ENCODE data around the gene TIMM13.

TIMM13 gene

DNA sequence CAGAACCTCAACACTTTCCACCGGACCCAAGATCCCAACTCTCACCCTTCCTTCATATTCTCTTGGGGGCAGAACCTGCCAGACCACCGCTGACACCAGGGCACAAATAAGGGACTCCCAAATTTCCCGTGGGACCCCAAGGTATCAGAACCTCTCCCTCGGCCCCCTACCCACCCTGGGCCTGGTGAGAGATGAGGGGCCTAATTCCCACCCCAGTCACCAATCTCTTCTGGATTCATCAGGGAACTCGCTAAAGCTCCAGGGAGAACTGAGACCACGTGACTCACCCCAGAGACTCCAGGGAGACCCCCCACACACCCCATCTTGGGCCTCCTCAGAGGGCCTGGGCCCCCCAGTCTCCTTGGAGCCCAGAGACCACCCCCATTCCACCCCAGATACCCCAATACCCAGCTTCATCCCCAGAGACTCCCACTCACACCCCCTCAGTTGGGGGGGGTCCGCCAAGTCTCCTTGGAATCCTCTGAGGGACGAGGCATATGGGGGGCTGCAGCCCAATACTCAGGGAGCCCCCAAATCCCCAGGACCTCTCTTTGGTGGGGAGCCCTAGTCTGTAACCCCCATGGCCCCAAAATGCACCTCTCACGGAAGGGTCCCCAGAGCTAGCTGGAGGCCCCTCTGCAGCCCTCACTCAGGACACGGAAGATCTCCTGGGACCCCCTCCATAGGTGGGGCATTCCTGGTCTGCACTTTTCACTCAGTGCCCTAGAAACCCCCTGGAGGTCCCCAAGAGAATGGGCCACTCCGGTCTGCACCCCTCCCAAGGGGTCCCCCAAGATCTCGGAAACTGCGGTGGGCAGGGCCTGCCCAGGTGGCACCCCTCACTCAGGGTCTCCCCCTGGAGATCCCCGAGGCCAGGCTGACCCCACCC lies 27.8 kb upstream of the TIMM13 start:
- no peaks in the 10 kb centered on the region for H3K27me3 ChIP-seq (ENCODE audit: control insufficient read depth, low read length)
- H3K4me2 ChIP-seq (ENCODE audit: low read length), result peak overlapping the region; percentile 97
- peaks cover 37% of the 10 kb centered on the region for H3K4me1 ChIP-seq (ENCODE audit: control insufficient read depth, low read length)
- TF ChIP-seq EZH2phosphoT487 (IDR thresholded peaks at IDR 0.05; ENCODE audit: borderline replicate concordance, low read length), result no peak
- TF ChIP-seq, protein P1, sequence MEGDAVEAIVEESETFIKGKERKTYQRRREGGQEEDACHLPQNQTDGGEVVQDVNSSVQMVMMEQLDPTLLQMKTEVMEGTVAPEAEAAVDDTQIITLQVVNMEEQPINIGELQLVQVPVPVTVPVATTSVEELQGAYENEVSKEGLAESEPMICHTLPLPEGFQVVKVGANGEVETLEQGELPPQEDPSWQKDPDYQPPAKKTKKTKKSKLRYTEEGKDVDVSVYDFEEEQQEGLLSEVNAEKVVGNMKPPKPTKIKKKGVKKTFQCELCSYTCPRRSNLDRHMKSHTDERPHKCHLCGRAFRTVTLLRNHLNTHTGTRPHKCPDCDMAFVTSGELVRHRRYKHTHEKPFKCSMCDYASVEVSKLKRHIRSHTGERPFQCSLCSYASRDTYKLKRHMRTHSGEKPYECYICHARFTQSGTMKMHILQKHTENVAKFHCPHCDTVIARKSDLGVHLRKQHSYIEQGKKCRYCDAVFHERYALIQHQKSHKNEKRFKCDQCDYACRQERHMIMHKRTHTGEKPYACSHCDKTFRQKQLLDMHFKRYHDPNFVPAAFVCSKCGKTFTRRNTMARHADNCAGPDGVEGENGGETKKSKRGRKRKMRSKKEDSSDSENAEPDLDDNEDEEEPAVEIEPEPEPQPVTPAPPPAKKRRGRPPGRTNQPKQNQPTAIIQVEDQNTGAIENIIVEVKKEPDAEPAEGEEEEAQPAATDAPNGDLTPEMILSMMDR (IDR thresholded peaks at IDR 0.05; ENCODE audit: low read depth, low read length, poor library complexity, severe bottlenecking), result no peak
- no peaks in the 10 kb centered on the region for H3K9me3 ChIP-seq (ENCODE audit: control insufficient read depth, insufficient read depth, low read length)
- H3K36me3 ChIP-seq (ENCODE audit: control insufficient read depth, low read length), result peaks cover 43% of the 10 kb centered on the region
- H3K4me3 ChIP-seq (ENCODE audit: low read length), result peak overlapping the region; percentile 88
- peak overlapping the region; percentile 55; the same call in 1 of the 2 replicates for H3K27ac ChIP-seq (ENCODE audit: low read depth, low read length)
- peaks cover 9% of the 10 kb centered on the region; the same call in 1 of the 2 replicates for H4K20me1 ChIP-seq (ENCODE audit: control insufficient read depth, insufficient read depth, low read depth, low read length)
- no peaks in the 10 kb centered on the region for H3F3A ChIP-seq (ENCODE audit: control insufficient read depth, insufficient read depth)
- H3K9me2 ChIP-seq (replicated peaks; ENCODE audit: control insufficient read depth, low read length), result no peaks in the 10 kb centered on the region
- peaks cover 68% of the 10 kb centered on the region for H3K79me2 ChIP-seq (ENCODE audit: control insufficient read depth, low read length)

DNA sequence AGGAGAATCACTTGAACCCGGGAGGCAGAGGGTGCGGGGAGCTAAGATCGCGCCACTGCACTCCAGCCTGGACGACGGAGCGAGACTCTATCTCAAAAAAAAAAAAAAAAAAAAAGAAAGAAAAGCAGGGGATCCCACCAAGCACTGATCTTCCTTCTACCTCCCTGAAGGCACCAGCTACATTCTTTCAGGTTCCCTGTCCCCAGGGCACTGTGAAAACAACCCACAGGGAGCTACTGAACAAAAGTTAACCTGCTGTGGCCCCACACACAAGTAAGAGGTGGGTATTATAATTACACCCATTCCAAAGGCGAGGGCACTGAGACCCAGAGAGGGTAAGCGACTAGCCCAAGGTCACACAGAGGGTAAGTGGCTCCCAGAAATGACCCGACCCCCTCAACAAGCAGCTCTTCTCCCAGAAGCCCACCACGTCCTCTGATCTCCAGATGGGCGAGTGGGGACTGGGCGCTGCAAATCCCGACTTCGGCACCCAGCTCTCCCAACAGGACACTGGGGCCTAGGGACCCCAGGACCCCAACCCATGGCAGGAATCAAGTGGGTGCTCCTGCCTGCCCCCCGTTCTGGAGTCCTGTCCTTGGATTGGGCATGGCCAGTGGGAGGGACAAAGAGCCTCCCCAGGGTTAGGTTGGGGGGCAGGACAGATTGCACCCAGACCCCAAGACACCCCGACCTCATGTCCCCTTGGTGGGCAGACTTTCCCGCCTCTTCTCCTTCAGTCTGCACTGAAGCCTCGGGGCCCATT lies 27.0 kb upstream of the TIMM13 start:
- H3K27ac ChIP-seq (ENCODE audit: low read depth, low read length), result no peak overlapping the region
- peaks cover 44% of the 10 kb centered on the region for H3K36me3 ChIP-seq (ENCODE audit: control insufficient read depth, low read length)
- H3K4me3 ChIP-seq (ENCODE audit: low read length), result peak overlapping the region; percentile 88
- peak overlapping the region; percentile 97 for H3K4me2 ChIP-seq (ENCODE audit: low read length)
- H4K20me1 ChIP-seq (ENCODE audit: control insufficient read depth, insufficient read depth, low read depth, low read length), result peaks cover 9% of the 10 kb centered on the region; the same call in 1 of the 2 replicates
- TF ChIP-seq, protein P1 (IDR thresholded peaks at IDR 0.05; ENCODE audit: low read depth, low read length, poor library complexity, severe bottlenecking), result no peak
- no peak for TF ChIP-seq EZH2phosphoT487 (IDR thresholded peaks at IDR 0.05; ENCODE audit: borderline replicate concordance, low read length)
- no peaks in the 10 kb centered on the region for H3K9me3 ChIP-seq (ENCODE audit: control insufficient read depth, insufficient read depth, low read length)
- H3F3A ChIP-seq (ENCODE audit: control insufficient read depth, insufficient read depth), result no peaks in the 10 kb centered on the region
- peaks cover 75% of the 10 kb centered on the region for H3K79me2 ChIP-seq (ENCODE audit: control insufficient read depth, low read length)
- no peaks in the 10 kb centered on the region for H3K27me3 ChIP-seq (ENCODE audit: control insufficient read depth, low read length)
- no peaks in the 10 kb centered on the region for H3K9me2 ChIP-seq (replicated peaks; ENCODE audit: control insufficient read depth, low read length)
- peaks cover 37% of the 10 kb centered on the region for H3K4me1 ChIP-seq (ENCODE audit: control insufficient read depth, low read length)

DNA sequence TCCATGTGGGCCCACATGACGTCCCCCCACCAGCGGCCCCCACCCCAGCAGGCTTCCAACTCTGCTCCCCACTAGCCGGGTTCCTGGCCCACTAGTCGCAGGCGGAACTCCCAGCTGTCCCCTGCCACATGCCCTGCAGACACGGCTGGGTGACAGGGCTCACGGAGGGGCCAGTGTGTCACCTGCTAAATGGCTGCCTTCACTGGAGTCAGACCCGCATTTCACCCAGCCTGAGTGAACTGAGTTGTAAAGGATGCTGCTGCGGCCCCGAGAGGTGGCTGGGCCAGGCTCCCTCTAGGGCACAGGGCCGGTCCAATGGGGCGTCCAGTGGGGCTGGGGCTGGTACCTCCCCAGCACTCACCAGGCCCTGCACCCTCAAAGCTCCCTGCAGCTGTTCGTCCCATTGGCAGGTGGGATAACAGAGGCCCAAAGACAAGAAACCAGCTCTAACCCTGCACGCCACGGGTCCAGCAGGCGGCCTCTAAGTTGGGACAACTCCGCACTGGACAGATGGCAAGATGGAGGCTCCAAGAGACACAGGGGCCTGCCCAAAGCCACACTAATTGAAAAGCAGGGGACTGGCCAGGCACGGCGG lies 26.1 kb upstream of the TIMM13 start:
- Histone ChIP-seq H3K9me3 (ENCODE audit: control insufficient read depth, insufficient read depth, low read length) (no peaks in the 10 kb centered on the region), H4K20me1 (ENCODE audit: control insufficient read depth, insufficient read depth, low read depth, low read length) (peaks cover 14% of the 10 kb centered on the region; the same call in 1 of the 2 replicates), H3K4me3 (ENCODE audit: low read length) (no peak overlapping the region), H3K36me3 (ENCODE audit: control insufficient read depth, low read length) (peaks cover 47% of the 10 kb centered on the region), H3K27ac (ENCODE audit: low read depth, low read length) (no peak overlapping the region), H3K79me2 (ENCODE audit: control insufficient read depth, low read length) (peaks cover 83% of the 10 kb centered on the region), H3K4me1 (ENCODE audit: control insufficient read depth, low read length) (peaks cover 44% of the 10 kb centered on the region), H3K9me2 (replicated peaks; ENCODE audit: control insufficient read depth, low read length) (no peaks in the 10 kb centered on the region), H3F3A (ENCODE audit: control insufficient read depth, insufficient read depth) (peaks cover 3% of the 10 kb centered on the region), H3K27me3 (ENCODE audit: control insufficient read depth, low read length) (no peaks in the 10 kb centered on the region), H3K4me2 (ENCODE audit: low read length) (peak overlapping the region; percentile 15)
- TF ChIP-seq, protein P1 (IDR thresholded peaks at IDR 0.05; ENCODE audit: low read depth, low read length, poor library complexity, severe bottlenecking), result no peak
- TF ChIP-seq EZH2phosphoT487 (IDR thresholded peaks at IDR 0.05; ENCODE audit: borderline replicate concordance, low read length), result no peak

Measured in DOHH2 (cell line).